HG02763 (cell line): ENCODE results near the gene CYTH2.

ENCODE experiments used
- ATAC-seq: cut with Tn5 transposase; IDR thresholded peaks from one replicate; pipeline ENCODE4 v1.9.1; 2021; ENCODE audit warnings: mild to moderate bottlenecking, moderate library complexity; ENCODE audit not compliant: unreplicated experiment

The CYTH2 gene

GRCh38 chr19:48492925-48493717 lies 24.0 kb downstream of the CYTH2 start:
- peak; percentile 70 for ATAC-seq

GRCh38 chr19:48493718-48494401 lies 24.7 kb downstream of the CYTH2 start:
- no peak for ATAC-seq

GRCh38 chr19:48495396-48495795 lies 26.2 kb downstream of the CYTH2 start:
- ATAC-seq, result no peak

- no peak for ATAC-seq
Measured at GRCh38 chr19:48496959-48497727, 28.0 kb downstream of the CYTH2 start.

- no peak for ATAC-seq
Measured at GRCh38 chr19:48497728-48498594, 28.8 kb downstream of the CYTH2 start.

- no peak for ATAC-seq
Measured at GRCh38 chr19:48498595-48499311, 29.6 kb downstream of the CYTH2 start.

GRCh38 chr19:48499316-48500090 lies 30.3 kb downstream of the CYTH2 start:
- no peak for ATAC-seq

- no peak for ATAC-seq
Measured at GRCh38 chr19:48500830-48501493, 31.8 kb downstream of the CYTH2 start.

- ATAC-seq, result no peak
Measured at GRCh38 chr19:48501494-48502349, 32.6 kb downstream of the CYTH2 start.

- ATAC-seq, result no peak
Measured at GRCh38 chr19:48502350-48503018, 33.3 kb downstream of the CYTH2 start.

GRCh38 chr19:48506138-48506733 lies 37.1 kb downstream of the CYTH2 start:
- ATAC-seq, result no peak

GRCh38 chr19:48507911-48508439 lies 38.8 kb downstream of the CYTH2 start:
- no peak for ATAC-seq

GRCh38 chr19:48508729-48509411 lies 39.7 kb downstream of the CYTH2 start:
- ATAC-seq, result no peak

GRCh38 chr19:48509467-48510194 lies 40.5 kb downstream of the CYTH2 start:
- ATAC-seq, result no peak
